T-cell (primary cell): Measurements from ENCODE around the gene PRMT5. TPM values are rescaled to one million over a fixed set of nuclear protein-coding genes. Genes with fewer than 3 reads are reported as not detected.

ENCODE experiments used
- ATAC-seq, 4 experiments: fragments of 200-7000 bp in 3 of 4; fragments of 150-1000 bp in 1 of 4; cut with Tn5 transposase; replicated peaks in 1 of 4; 1 replicate in 3 of 4; 2 replicates in 1 of 4; pipeline ENCODE4 v1.10.0; 2021; ENCODE audit warnings: moderate library complexity in 3 of 4, mild to moderate bottlenecking in 2 of 4, moderate number of reproducible peaks in 1 of 4
- CTCF ChIA-PET, 2 donors: fragments of 300-600 bp; sonication (Branson Sonifier 250); formaldehyde crosslinking; loops; one replicate each; lab custom pipeline; 2022; ENCODE audit warnings: antibody characterized with exemption in 2 of 2; lab: Charles Lee
- POLR2A ChIA-PET, 2 donors: fragments of 300-600 bp; sonication (Branson Sonifier 250); formaldehyde crosslinking; loops; one replicate each; lab custom pipeline; 2022; ENCODE audit warnings: antibody characterized with exemption in 2 of 2; lab: Charles Lee
- DNase-seq, 35 experiments: peaks; one replicate each; pipeline versions ENCODE4 v3.0.0 to v3.0.0-alpha.2; 2013 to 2023
- H3K27ac ChIP-seq: one replicate; pipeline ENCODE4 v1.5.1; 2013; ENCODE audit warnings: low read length
- H3K27me3 ChIP-seq, 2 experiments: replicated peaks in 1 of 2; 1 replicate in 1 of 2; 2 replicates in 1 of 2; pipeline versions ENCODE4 v1.6.1 to v1.7.0; 2013; ENCODE audit warnings: low read length in 1 of 2, mixed read lengths in 1 of 2; ENCODE audit not compliant: control insufficient read depth in 2 of 2, insufficient read depth in 2 of 2; ENCODE audit errors: extremely low read depth in 1 of 2
- H3K36me3 ChIP-seq, 2 donors: 1 replicate in 1 of 2; 2 replicates in 1 of 2; pipeline versions ENCODE4 v1.6.1 to v1.7.0; 2013; ENCODE audit warnings: low read length in 1 of 2; ENCODE audit not compliant: control insufficient read depth in 2 of 2, insufficient read depth in 1 of 2; ENCODE audit errors: extremely low read depth in 1 of 2
- H3K4me1 ChIP-seq, 2 experiments: 1 replicate in 1 of 2; 2 replicates in 1 of 2; pipeline versions ENCODE4 v1.6.1 to v1.7.0; 2013; ENCODE audit warnings: low read length in 2 of 2, mixed read lengths in 1 of 2; ENCODE audit not compliant: insufficient read depth in 2 of 2, control insufficient read depth in 1 of 2; ENCODE audit errors: extremely low read depth in 1 of 2
- H3K4me3 ChIP-seq, 2 donors: 1 replicate in 1 of 2; 2 replicates in 1 of 2; pipeline versions ENCODE4 v1.5.1 to v1.7.0; 2013; ENCODE audit warnings: mild to moderate bottlenecking in 2 of 2, low read length in 1 of 2, moderate library complexity in 1 of 2; ENCODE audit not compliant: control insufficient read depth in 1 of 2; ENCODE audit errors: extremely low read depth in 1 of 2
- H3K9me3 ChIP-seq: 2 replicates; pipeline ENCODE4 v1.7.0; 2013
- H3K27ac Mint-ChIP-seq, 2 donors: one replicate each; pipeline ENCODE4 v1.8.0; 2020 to 2021; ENCODE audit warnings: mild to moderate bottlenecking in 2 of 2, mixed read lengths in 2 of 2
- H3K27me3 Mint-ChIP-seq, 2 donors: one replicate each; pipeline ENCODE4 v1.8.0; 2021 to 2022; ENCODE audit warnings: mixed read lengths in 2 of 2
- H3K36me3 Mint-ChIP-seq: one replicate; pipeline ENCODE4 v1.8.0; 2021; ENCODE audit warnings: mixed read lengths
- H3K4me1 Mint-ChIP-seq, 3 donors: one replicate each; pipeline ENCODE4 v1.8.0; 2020 to 2022; ENCODE audit warnings: mixed read lengths in 3 of 3, mild to moderate bottlenecking in 1 of 3
- H3K4me3 Mint-ChIP-seq, 3 donors: one replicate each; pipeline ENCODE4 v1.8.0; 2020 to 2022; ENCODE audit warnings: mild to moderate bottlenecking in 3 of 3, mixed read lengths in 3 of 3, moderate library complexity in 3 of 3
- H3K9me3 Mint-ChIP-seq, 3 donors: one replicate each; pipeline ENCODE4 v1.8.0; 2020 to 2022; ENCODE audit warnings: mixed read lengths in 3 of 3
- WGBS: methylation state at CpG from one replicate; pipeline ENCODE4 v1.1.5; 2013; ENCODE audit warnings: missing lambda C conversion rate; ENCODE audit not compliant: insufficient coverage; 5-methylcytosine and 5-hydroxymethylcytosine counted together
- total RNA-seq, 35 experiments: library from RNA in 6 of 35; stranded (reverse) in 6 of 35; fragments of 120-200 nt in 1 of 35; gene quantifications; one replicate each; pipeline versions ENCODE4 v1.2.1 to v1.2.4 and lab custom pipeline; 2013 to 2026

The PRMT5 gene
- total RNA-seq, 5 donors from 2014 or later (not counting 1 experiment from before 2014, with no cell fraction given), result 17.7 to 45.3 (median 37.5) TPM

DNA sequence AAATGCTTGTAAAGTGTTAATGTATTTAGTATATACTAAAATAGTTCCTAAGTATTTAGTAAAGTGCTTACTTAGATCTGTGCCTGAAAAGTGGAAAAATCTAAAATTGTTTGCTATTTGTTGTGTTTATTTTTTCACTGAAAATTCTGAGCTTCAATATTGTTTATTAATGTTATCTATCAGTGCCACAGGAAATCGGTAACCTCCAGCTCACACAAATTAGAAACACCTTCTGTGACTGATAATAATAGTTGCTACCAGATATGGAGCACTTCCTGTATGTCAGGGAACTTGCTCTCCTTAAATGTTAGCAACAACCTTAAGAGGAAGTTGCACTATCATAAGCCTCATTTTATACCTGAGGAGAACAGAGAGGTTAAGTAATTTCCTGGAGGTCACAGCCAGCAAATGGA lies 58.4 kb downstream of the PRMT5 start:
- ChIA-PET POLR2A (interaction anchor here (0.6 to 1.5 kb wide), 6 partner anchors 10 to 104 kb away, joined by 3 to 10 read pairs (median 4); partner anchors contain the start of genes OXA1L (in 1 of the 2) and RBM23 (in 1 of the 2)), CTCF (interaction anchor here (0.5 to 3.5 kb wide), 18 partner anchors 8 to 315 kb away, joined by 3 to 35 read pairs (median 5); partner anchors contain the start of genes ACIN1 (in 1 of the 2), OXA1L (in 1 of the 2) and RBM23 (in 1 of the 2))
- peak overlapping the region; percentile 91 for H3K27ac ChIP-seq
- H3K27ac Mint-ChIP-seq, result peak overlapping the region; percentile 97 to 98
- ATAC-seq (peak in 3 of 4 experiments; percentile 51 to 61 (median 61)), DNase-seq (no peak)
- H3K4me3 Mint-ChIP-seq, result peak overlapping the region; percentile 86 to 92 (median 91)
- H3K4me3 ChIP-seq, result peak overlapping the region; percentile 78 to 80
- H3K4me1 Mint-ChIP-seq, result peaks cover 30 to 51% (median 46%) of the 10 kb centered on the region in 3 donors
- peaks cover 12 to 49% of the 10 kb centered on the region in 2 experiments for H3K4me1 ChIP-seq
- H3K36me3 ChIP-seq, result peaks cover 2 to 25% of the 10 kb centered on the region in 2 donors
- H3K27me3 Mint-ChIP-seq, result no peaks in the 10 kb centered on the region
- H3K27me3 ChIP-seq, result no peaks in the 10 kb centered on the region
- H3K9me3 Mint-ChIP-seq, result no peaks in the 10 kb centered on the region
- peaks cover 15% of the 10 kb centered on the region for H3K36me3 Mint-ChIP-seq
- no peaks in the 10 kb centered on the region for H3K9me3 ChIP-seq
- WGBS, result no CpG with 5 or more reads among the region's 1 CpG

Other genes with a start within 250 kb of the PRMT5 start
- 100 to 1,000 TPM; 130 to 152 (median 136) TPM for gene OXA1L, start 162.7 kb downstream of the PRMT5 start, total RNA-seq
- gene SLC7A7, start 113.9 kb downstream of the PRMT5 start, total RNA-seq, result 1 to 10 TPM in 2 of 5 donors, under 1 TPM in 2, not detected in 1; 0.75 to 1.8 (median 0.98) TPM
- gene MRPL52, start 99.5 kb downstream of the PRMT5 start, total RNA-seq, result 10 to 100 TPM; 36.5 to 70.1 (median 62.2) TPM
- 1 to 10 TPM; 1.9 to 3.7 (median 2.3) TPM for gene MMP14, start 92.8 kb downstream of the PRMT5 start, total RNA-seq
- gene LRP10, start 57.6 kb downstream of the PRMT5 start, total RNA-seq, result 100 to 1,000 TPM in 1 of 5 donors, 10 to 100 TPM in 4; 67.0 to 103 (median 89.9) TPM
- 10 to 100 TPM in 1 of 5 donors, 1 to 10 TPM in 4; 4.1 to 10.6 (median 6.2) TPM for gene REM2, start 46.2 kb downstream of the PRMT5 start, total RNA-seq
- gene RBM23, start 10.2 kb downstream of the PRMT5 start, total RNA-seq, result 100 to 1,000 TPM in 1 of 5 donors, 10 to 100 TPM in 4; 88.7 to 102 (median 94.7) TPM
- 10 to 100 TPM; 19.2 to 37.1 (median 23.8) TPM for gene HAUS4, start 27.7 kb upstream of the PRMT5 start, total RNA-seq
- gene AJUBA, start 53.2 kb upstream of the PRMT5 start, total RNA-seq, result 1 to 10 TPM; 1.8 to 3.1 (median 2.4) TPM
- 10 to 100 TPM; 10.8 to 13.7 (median 12.4) TPM for gene C14orf93, start 80.8 kb upstream of the PRMT5 start, total RNA-seq
- gene PSMB5, start 105.5 kb upstream of the PRMT5 start, total RNA-seq, result 10 to 100 TPM; 20.6 to 43.9 (median 38.0) TPM
- under 1 TPM in 4 of 5 donors, not detected in 1; 0.26 to 0.95 (median 0.54) TPM for gene PSMB11, start 112.8 kb upstream of the PRMT5 start, total RNA-seq
- 1 to 10 TPM; 1.2 to 3.0 (median 1.6) TPM for gene CDH24, start 128.1 kb upstream of the PRMT5 start, total RNA-seq
- gene ACIN1, start 165.8 kb upstream of the PRMT5 start, total RNA-seq, result 100 to 1,000 TPM; 277 to 326 (median 290) TPM
- gene C14orf119, start 166.1 kb upstream of the PRMT5 start, total RNA-seq, result 10 to 100 TPM in 4 of 5 donors, 1 to 10 TPM in 1; 9.5 to 47.7 (median 43.6) TPM
- gene CIROP, start 175.6 kb upstream of the PRMT5 start, total RNA-seq, result not detected
- gene CEBPE, start 189.9 kb upstream of the PRMT5 start, total RNA-seq, result under 1 TPM; 0.33 to 0.82 (median 0.53) TPM